Measurements from ENCODE around the gene NECAP2.
"Not testable (repeated sequence)": the region's sequence is repeated elsewhere in the genome, so short reads cannot be mapped to it uniquely, and the experiment has no call there.

Gene NECAP2

GRCh38 chr1:16500466-16500865, 59.9 kb downstream of the NECAP2 start:
- not testable (repeated sequence) for DNase-seq

- not testable (repeated sequence) for DNase-seq
These were observed 60.5 kb downstream of the NECAP2 start for GRCh38 chr1:16500975-16501374.

- not testable (repeated sequence) for DNase-seq
These were observed 60.9 kb downstream of the NECAP2 start for GRCh38 chr1:16501446-16501845.

GRCh38 chr1:16503494-16503893, 63.0 kb downstream of the NECAP2 start:
- no peak for DNase-seq

DNA sequence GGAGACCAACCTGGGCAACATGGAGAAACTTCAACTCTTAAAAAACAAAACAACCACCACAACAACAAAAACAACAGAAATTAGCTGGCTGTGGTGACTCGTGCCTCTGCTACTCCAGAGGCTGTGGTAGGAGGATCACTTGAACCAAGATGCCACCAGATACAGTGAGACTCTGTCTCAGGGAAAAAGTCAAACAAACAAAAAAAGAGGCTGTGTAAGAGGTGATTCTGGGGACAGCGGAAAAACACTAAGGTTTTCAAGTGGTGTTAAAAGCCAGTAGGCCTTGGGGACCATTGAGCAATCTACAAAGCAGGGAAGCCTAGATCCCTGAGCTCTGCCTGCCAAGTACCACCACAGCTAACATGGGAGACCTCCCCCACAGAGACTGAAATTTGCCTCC, 65.3 kb downstream of the NECAP2 start:
- not testable (repeated sequence) for DNase-seq

DNA sequence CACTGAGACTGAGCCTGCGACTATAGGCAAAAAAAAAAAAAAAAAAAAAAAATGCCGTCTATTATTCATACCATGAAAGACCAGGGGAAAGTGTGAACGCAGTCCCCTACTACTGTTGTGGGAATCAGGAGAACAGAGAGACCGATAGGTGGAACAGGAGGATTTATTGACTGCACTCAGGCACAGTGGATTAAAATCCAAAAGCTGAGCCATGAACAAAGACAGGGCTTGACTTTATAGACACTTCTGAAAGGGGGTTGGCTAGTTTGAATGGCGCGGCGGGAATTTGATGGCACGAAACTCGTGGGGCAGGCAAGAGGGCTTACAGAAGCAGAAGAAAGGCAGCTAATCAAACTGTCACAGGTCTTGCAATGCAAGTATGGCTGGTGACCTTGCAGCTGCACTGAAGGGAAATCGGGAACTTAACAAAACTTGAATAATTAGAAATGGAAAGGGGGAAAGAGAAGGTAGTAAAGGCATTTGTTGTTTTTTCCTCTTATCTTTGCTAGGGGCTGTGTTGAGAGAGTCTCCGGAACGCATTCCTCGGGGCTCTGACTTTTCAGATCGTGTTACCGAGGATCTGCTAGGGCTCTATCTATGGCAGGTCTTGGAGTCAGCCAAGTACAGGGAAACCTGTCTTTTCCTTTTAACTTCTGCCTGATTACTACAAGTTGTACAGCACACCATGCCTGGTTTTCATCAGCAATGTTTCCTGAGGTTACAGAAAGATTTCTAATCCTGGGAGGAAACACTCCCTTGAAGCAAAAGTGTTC, 66.0 kb downstream of the NECAP2 start:
- not testable (repeated sequence) for DNase-seq

- DNase-seq, result not testable (repeated sequence)
These were observed 68.4 kb downstream of the NECAP2 start for GRCh38 chr1:16508861-16509445.
